ENCODE measurements around the gene AXDND1.

The AXDND1 gene

GRCh38 chr1:179587336-179587735 lies 221.6 kb downstream of the AXDND1 start:
- Histone ChIP-seq H4K12ac (ENCODE audit: low read depth, low read length) (no peak overlapping the region), H4K8ac (ENCODE audit: low read depth, low read length) (no peak overlapping the region), H3K4me2 (ENCODE audit: low read length) (no peak overlapping the region), H3K79me1 (ENCODE audit: low read length) (no peaks in the 10 kb centered on the region), H2BK120ac (ENCODE audit: insufficient read depth, low read length, poor library complexity) (no peak overlapping the region), H3K18ac (ENCODE audit: low read length) (no peak overlapping the region), H3K36me3 (ENCODE audit: control insufficient read depth in 1 of 2, insufficient read depth in 2 of 2, low read length in 2 of 2) (no peaks in the 10 kb centered on the region), H2BK12ac (ENCODE audit: low read length) (no peak overlapping the region), H3K9ac (ENCODE audit: low read length) (no peak overlapping the region), H4K91ac (ENCODE audit: low read depth, low read length) (no peak overlapping the region), H2BK5ac (ENCODE audit: low read depth, low read length, poor library complexity) (no peak overlapping the region), H3K4me3 (ENCODE audit: low read depth, low read length) (no peak overlapping the region), H3K9me3 (ENCODE audit: insufficient read depth, low read depth, low read length) (peaks cover 10% of the 10 kb centered on the region), H3K27ac (ENCODE audit: low read depth, low read length) (no peak overlapping the region), H3K4ac (ENCODE audit: low read depth, low read length) (no peak overlapping the region), H2AK5ac (ENCODE audit: low read length) (no peak overlapping the region), H2AFZ (ENCODE audit: insufficient read depth, low read length, poor library complexity) (no peak overlapping the region), H3K27me3 (ENCODE audit: insufficient read depth, low read length) (no peaks in the 10 kb centered on the region), H3K23ac (ENCODE audit: low read length) (no peak overlapping the region), H3K79me2 (ENCODE audit: control insufficient read depth, insufficient read depth, low read length, poor library complexity) (no peaks in the 10 kb centered on the region), H3K14ac (ENCODE audit: low read length) (no peak overlapping the region), H3K4me1 (ENCODE audit: control insufficient read depth in 1 of 2, insufficient read depth in 2 of 2, low read length in 2 of 2) (no peaks in the 10 kb centered on the region)
- no peak for DNase-seq
- WGBS (ENCODE audit: extremely low coverage, insufficient coverage, insufficient read length) = no CpG with 5 or more reads among the region's 6 CpGs

- Histone ChIP-seq H3K79me2 (ENCODE audit: control insufficient read depth, insufficient read depth, low read length, poor library complexity) (no peaks in the 10 kb centered on the region), H3K9ac (ENCODE audit: low read length) (no peak overlapping the region), H3K27me3 (ENCODE audit: insufficient read depth, low read length) (no peaks in the 10 kb centered on the region), H4K12ac (ENCODE audit: low read depth, low read length) (no peak overlapping the region), H3K9me3 (ENCODE audit: insufficient read depth, low read depth, low read length) (peaks cover 10% of the 10 kb centered on the region), H3K14ac (ENCODE audit: low read length) (no peak overlapping the region), H4K8ac (ENCODE audit: low read depth, low read length) (no peak overlapping the region), H2BK12ac (ENCODE audit: low read length) (no peak overlapping the region), H3K4me3 (ENCODE audit: low read depth, low read length) (peak overlapping the region; percentile 2), H3K23ac (ENCODE audit: low read length) (no peak overlapping the region), H3K4me1 (ENCODE audit: control insufficient read depth in 1 of 2, insufficient read depth in 2 of 2, low read length in 2 of 2) (no peaks in the 10 kb centered on the region), H2BK120ac (ENCODE audit: insufficient read depth, low read length, poor library complexity) (no peak overlapping the region), H3K18ac (ENCODE audit: low read length) (no peak overlapping the region), H2AK5ac (ENCODE audit: low read length) (no peak overlapping the region), H2BK5ac (ENCODE audit: low read depth, low read length, poor library complexity) (no peak overlapping the region), H3K27ac (ENCODE audit: low read depth, low read length) (no peak overlapping the region), H3K4me2 (ENCODE audit: low read length) (no peak overlapping the region), H3K4ac (ENCODE audit: low read depth, low read length) (no peak overlapping the region), H2AFZ (ENCODE audit: insufficient read depth, low read length, poor library complexity) (no peak overlapping the region), H3K36me3 (ENCODE audit: control insufficient read depth in 1 of 2, insufficient read depth in 2 of 2, low read length in 2 of 2) (no peaks in the 10 kb centered on the region), H4K91ac (ENCODE audit: low read depth, low read length) (no peak overlapping the region), H3K79me1 (ENCODE audit: low read length) (no peaks in the 10 kb centered on the region)
- no peak for DNase-seq
- WGBS (ENCODE audit: extremely low coverage, insufficient coverage, insufficient read length) = no CpG with 5 or more reads among the region's 18 CpGs
These were observed 222.8 kb downstream of the AXDND1 start for GRCh38 chr1:179588425-179589024.

GRCh38 chr1:179589509-179589908 lies 223.7 kb downstream of the AXDND1 start:
- Histone ChIP-seq H3K27me3 (ENCODE audit: insufficient read depth, low read length) (no peaks in the 10 kb centered on the region), H3K23ac (ENCODE audit: low read length) (no peak overlapping the region), H2BK5ac (ENCODE audit: low read depth, low read length, poor library complexity) (no peak overlapping the region), H4K8ac (ENCODE audit: low read depth, low read length) (no peak overlapping the region), H3K79me1 (ENCODE audit: low read length) (no peaks in the 10 kb centered on the region), H3K4me3 (ENCODE audit: low read depth, low read length) (no peak overlapping the region), H2AK5ac (ENCODE audit: low read length) (no peak overlapping the region), H3K18ac (ENCODE audit: low read length) (no peak overlapping the region), H3K9ac (ENCODE audit: low read length) (no peak overlapping the region), H3K9me3 (ENCODE audit: insufficient read depth, low read depth, low read length) (peaks cover 10% of the 10 kb centered on the region), H3K27ac (ENCODE audit: low read depth, low read length) (no peak overlapping the region), H3K4me2 (ENCODE audit: low read length) (no peak overlapping the region), H3K4me1 (ENCODE audit: control insufficient read depth in 1 of 2, insufficient read depth in 2 of 2, low read length in 2 of 2) (no peaks in the 10 kb centered on the region), H2AFZ (ENCODE audit: insufficient read depth, low read length, poor library complexity) (no peak overlapping the region), H3K36me3 (ENCODE audit: control insufficient read depth in 1 of 2, insufficient read depth in 2 of 2, low read length in 2 of 2) (no peaks in the 10 kb centered on the region), H3K4ac (ENCODE audit: low read depth, low read length) (no peak overlapping the region), H2BK12ac (ENCODE audit: low read length) (no peak overlapping the region), H3K79me2 (ENCODE audit: control insufficient read depth, insufficient read depth, low read length, poor library complexity) (no peaks in the 10 kb centered on the region), H4K12ac (ENCODE audit: low read depth, low read length) (no peak overlapping the region), H2BK120ac (ENCODE audit: insufficient read depth, low read length, poor library complexity) (no peak overlapping the region), H4K91ac (ENCODE audit: low read depth, low read length) (no peak overlapping the region), H3K14ac (ENCODE audit: low read length) (no peak overlapping the region)
- DNase-seq = peak; percentile 29 to 59
- no CpG with 5 or more reads among the region's 4 CpGs for WGBS (ENCODE audit: extremely low coverage, insufficient coverage, insufficient read length)

GRCh38 chr1:179590671-179591070 lies 224.9 kb downstream of the AXDND1 start:
- Histone ChIP-seq H3K4ac (ENCODE audit: low read depth, low read length) (no peak overlapping the region), H3K23ac (ENCODE audit: low read length) (no peak overlapping the region), H3K9ac (ENCODE audit: low read length) (no peak overlapping the region), H4K91ac (ENCODE audit: low read depth, low read length) (no peak overlapping the region), H3K27me3 (ENCODE audit: insufficient read depth, low read length) (no peaks in the 10 kb centered on the region), H3K18ac (ENCODE audit: low read length) (no peak overlapping the region), H3K79me2 (ENCODE audit: control insufficient read depth, insufficient read depth, low read length, poor library complexity) (no peaks in the 10 kb centered on the region), H3K36me3 (ENCODE audit: control insufficient read depth in 1 of 2, insufficient read depth in 2 of 2, low read length in 2 of 2) (no peaks in the 10 kb centered on the region), H2BK5ac (ENCODE audit: low read depth, low read length, poor library complexity) (no peak overlapping the region), H2BK120ac (ENCODE audit: insufficient read depth, low read length, poor library complexity) (no peak overlapping the region), H2AFZ (ENCODE audit: insufficient read depth, low read length, poor library complexity) (no peak overlapping the region), H4K8ac (ENCODE audit: low read depth, low read length) (no peak overlapping the region), H2AK5ac (ENCODE audit: low read length) (no peak overlapping the region), H3K27ac (ENCODE audit: low read depth, low read length) (no peak overlapping the region), H3K14ac (ENCODE audit: low read length) (no peak overlapping the region), H3K4me2 (ENCODE audit: low read length) (no peak overlapping the region), H3K4me1 (ENCODE audit: control insufficient read depth in 1 of 2, insufficient read depth in 2 of 2, low read length in 2 of 2) (no peaks in the 10 kb centered on the region), H3K79me1 (ENCODE audit: low read length) (no peaks in the 10 kb centered on the region), H3K4me3 (ENCODE audit: low read depth, low read length) (no peak overlapping the region), H4K12ac (ENCODE audit: low read depth, low read length) (no peak overlapping the region), H2BK12ac (ENCODE audit: low read length) (no peak overlapping the region), H3K9me3 (ENCODE audit: insufficient read depth, low read depth, low read length) (peaks cover 10% of the 10 kb centered on the region)
- WGBS (ENCODE audit: extremely low coverage, insufficient coverage, insufficient read length) = no CpG with 5 or more reads among the region's 11 CpGs
- no peak for DNase-seq
